Karpas-422 (cell line): Measurements from ENCODE around the gene DMRTC1B. TPM values are rescaled to one million over a fixed set of nuclear protein-coding genes. Genes with fewer than 3 reads are reported as not detected.
"Not testable (repeated sequence)": the region's sequence is repeated elsewhere in the genome, so short reads cannot be mapped to it uniquely, and the experiment has no call there.

Experiments used
- DNase-seq: peaks from one replicate; pipeline ENCODE4 v3.0.0-alpha.2; 2015
- H2AFZ ChIP-seq: fragments of 200-600 bp; sonication (generic); 2 replicates; pipeline ENCODE4 v1.6.1; 2014; ENCODE audit warnings: antibody characterized with exemption, low read length, mixed read lengths
- H3K27ac ChIP-seq: fragments of 200-600 bp; sonication (generic); 2 replicates; pipeline ENCODE4 v1.5.1; 2014; ENCODE audit warnings: mild to moderate bottlenecking, low read length, moderate library complexity
- H3K27me3 ChIP-seq: fragments of 200-600 bp; sonication (generic); 2 replicates; pipeline ENCODE4 v1.6.1; 2014; ENCODE audit warnings: low read length, mixed read lengths
- H3K36me3 ChIP-seq: fragments of 200-600 bp; sonication (generic); 2 replicates; pipeline ENCODE4 v1.6.1; 2014; ENCODE audit warnings: low read length, mixed read lengths; ENCODE audit not compliant: insufficient read depth
- H3K4me1 ChIP-seq: fragments of 200-600 bp; sonication (generic); 2 replicates; pipeline ENCODE4 v1.6.1; 2014; ENCODE audit warnings: mild to moderate bottlenecking, low read length, mixed read lengths
- H3K4me2 ChIP-seq: fragments of 200-600 bp; sonication (generic); 2 replicates; pipeline ENCODE4 v1.6.1; 2014; ENCODE audit warnings: low read length, low read depth, mild to moderate bottlenecking; ENCODE audit not compliant: poor library complexity, severe bottlenecking
- H3K4me3 ChIP-seq: fragments of 200-600 bp; sonication (generic); 2 replicates; pipeline ENCODE4 v1.5.1; 2014; ENCODE audit warnings: mild to moderate bottlenecking, antibody characterized with exemption, low read length, mixed read lengths
- H3K79me2 ChIP-seq: fragments of 200-600 bp; sonication (generic); 2 replicates; pipeline ENCODE4 v1.6.1; 2014; ENCODE audit warnings: mild to moderate bottlenecking, low read length, mixed read lengths
- H3K9ac ChIP-seq: fragments of 200-600 bp; sonication (generic); 2 replicates; pipeline ENCODE4 v1.6.0; 2014; ENCODE audit warnings: low read length
- H3K9me2 ChIP-seq: fragments of 200-600 bp; sonication (generic), shearing (Covaris generic); replicated peaks from 2 replicates; pipeline ENCODE4 v1.6.0; 2014; ENCODE audit warnings: mild to moderate bottlenecking, low read length, moderate library complexity; ENCODE audit not compliant: insufficient read depth
- H3K9me3 ChIP-seq: fragments of 300-700, 200-600 bp; sonication (generic); 2 replicates; pipeline ENCODE4 v1.6.1; 2014; ENCODE audit warnings: low read length, mixed read lengths
- H4K20me1 ChIP-seq: fragments of 200-600 bp; sonication (generic); 2 replicates; pipeline ENCODE4 v1.6.1; 2014; ENCODE audit warnings: mild to moderate bottlenecking, antibody characterized with exemption, low read length, low read depth; ENCODE audit not compliant: insufficient read depth
- total RNA-seq: library from RNA; depleted of rRNA; stranded (reverse); fragments of >200 nt; shearing (Covaris generic); gene quantifications from 2 replicates; pipeline ENCODE4 v1.2.3, GENCODE V29; 2014; ENCODE audit warnings: low replicate concordance

Gene DMRTC1B
- total RNA-seq, 1 experiment from 2014 or later: not detected

- DNase-seq, H3K9me2 ChIP-seq, H3K9ac ChIP-seq, H3K4me3 ChIP-seq, H3K27ac ChIP-seq, H3K4me1 ChIP-seq, H3K9me3 ChIP-seq, H4K20me1 ChIP-seq, H3K79me2 ChIP-seq, H3K27me3 ChIP-seq, H3K36me3 ChIP-seq, H3K4me2 ChIP-seq, H2AFZ ChIP-seq: not testable (repeated sequence)
Observed at GRCh38 chrX:72782560-72782959, 5.9 kb downstream of the DMRTC1B start, which contains the start of gene FAM236B. FAM236B (minus strand) TSS chrX:72782660; CDS start chrX:72782560, 100 bp downstream.

- not testable (repeated sequence) for H4K20me1 ChIP-seq, H3K4me2 ChIP-seq, H3K4me3 ChIP-seq, H3K79me2 ChIP-seq, H3K9me2 ChIP-seq, H3K36me3 ChIP-seq, H2AFZ ChIP-seq, H3K9me3 ChIP-seq, DNase-seq, H3K9ac ChIP-seq, H3K27me3 ChIP-seq, H3K4me1 ChIP-seq, H3K27ac ChIP-seq
Observed at GRCh38 chrX:72783365-72783936, 6.8 kb downstream of the DMRTC1B start.

- H3K9me2 ChIP-seq, H4K20me1 ChIP-seq, H2AFZ ChIP-seq, H3K27ac ChIP-seq, H3K27me3 ChIP-seq, H3K4me1 ChIP-seq, H3K79me2 ChIP-seq, H3K4me2 ChIP-seq, H3K4me3 ChIP-seq, H3K9me3 ChIP-seq, DNase-seq, H3K9ac ChIP-seq, H3K36me3 ChIP-seq: not testable (repeated sequence)
Observed at GRCh38 chrX:72783964-72784363, 7.3 kb downstream of the DMRTC1B start.

GRCh38 chrX:72788142-72788541 lies 11.5 kb downstream of the DMRTC1B start:
- not testable (repeated sequence) for H3K9me2 ChIP-seq, H3K9ac ChIP-seq, H3K79me2 ChIP-seq

GRCh38 chrX:72790390-72790789 lies 13.7 kb downstream of the DMRTC1B start:
- H3K27ac ChIP-seq, H3K9me3 ChIP-seq, H2AFZ ChIP-seq, H3K4me2 ChIP-seq, H4K20me1 ChIP-seq, H3K36me3 ChIP-seq, H3K27me3 ChIP-seq, H3K9me2 ChIP-seq, H3K4me3 ChIP-seq, DNase-seq, H3K4me1 ChIP-seq, H3K79me2 ChIP-seq, H3K9ac ChIP-seq: not testable (repeated sequence)

More at GRCh38 chrX:72788142-72788541, 11.5 kb downstream of the DMRTC1B start:
- H2AFZ ChIP-seq, H3K27me3 ChIP-seq, DNase-seq, H3K27ac ChIP-seq, H3K36me3 ChIP-seq, H3K4me3 ChIP-seq, H3K4me1 ChIP-seq, H3K9me3 ChIP-seq, H4K20me1 ChIP-seq, H3K4me2 ChIP-seq: not testable (repeated sequence)

GRCh38 chrX:72808110-72808509 lies 31.4 kb downstream of the DMRTC1B start, which contains the start of gene FAM236D:
FAM236D (minus strand) TSS chrX:72808210; CDS start chrX:72808110, 100 bp downstream.
- not testable (repeated sequence) for H3K79me2 ChIP-seq, DNase-seq, H3K9ac ChIP-seq, H3K4me3 ChIP-seq, H3K27me3 ChIP-seq, H3K9me3 ChIP-seq, H3K4me2 ChIP-seq, H3K36me3 ChIP-seq, H2AFZ ChIP-seq, H3K9me2 ChIP-seq, H4K20me1 ChIP-seq, H3K4me1 ChIP-seq, H3K27ac ChIP-seq

GRCh38 chrX:72830701-72831100 lies 54.0 kb downstream of the DMRTC1B start:
- not testable (repeated sequence) for H3K79me2 ChIP-seq, H3K4me1 ChIP-seq, H2AFZ ChIP-seq, H3K9me3 ChIP-seq, H3K4me3 ChIP-seq, H4K20me1 ChIP-seq, H3K9ac ChIP-seq, H3K4me2 ChIP-seq, H3K9me2 ChIP-seq, H3K27me3 ChIP-seq, DNase-seq, H3K27ac ChIP-seq, H3K36me3 ChIP-seq

GRCh38 chrX:72837532-72837931 lies 60.8 kb downstream of the DMRTC1B start:
- H3K9me3 ChIP-seq, H2AFZ ChIP-seq, H3K27me3 ChIP-seq, H3K4me2 ChIP-seq, H4K20me1 ChIP-seq, H3K4me1 ChIP-seq, H3K4me3 ChIP-seq, H3K79me2 ChIP-seq, H3K9ac ChIP-seq, H3K9me2 ChIP-seq, H3K27ac ChIP-seq, DNase-seq, H3K36me3 ChIP-seq: not testable (repeated sequence)

GRCh38 chrX:72882898-72883297 lies 106.2 kb downstream of the DMRTC1B start:
- not testable (repeated sequence) for H3K9me3 ChIP-seq, H3K27me3 ChIP-seq, H2AFZ ChIP-seq, H3K27ac ChIP-seq, H3K4me1 ChIP-seq, H4K20me1 ChIP-seq, H3K4me3 ChIP-seq, H3K4me2 ChIP-seq, H3K79me2 ChIP-seq, DNase-seq, H3K36me3 ChIP-seq, H3K9ac ChIP-seq, H3K9me2 ChIP-seq
